ENCODE data around the gene PAH.

The PAH gene

GRCh38 chr12:102946042-102946441 is 29.0 kb upstream of the PAH start:
- H3K4me3 ChIP-seq (ENCODE audit: low read length), result no peak overlapping the region
- H3K4me2 ChIP-seq (ENCODE audit: low read length), result no peak overlapping the region
- H3K27me3 ChIP-seq (ENCODE audit: control insufficient read depth, insufficient read depth, low read length), result peaks cover 20% of the 10 kb centered on the region
- H3K4me1 ChIP-seq (ENCODE audit: control insufficient read depth, insufficient read depth, low read length), result no peaks in the 10 kb centered on the region
- H3K9ac ChIP-seq (ENCODE audit: low read depth, low read length), result no peak overlapping the region
- no peaks in the 10 kb centered on the region for H3K36me3 ChIP-seq (ENCODE audit: insufficient read depth, low read length)
- H3K9me3 ChIP-seq (replicated peaks; ENCODE audit: low read length), result no peaks in the 10 kb centered on the region

DNA sequence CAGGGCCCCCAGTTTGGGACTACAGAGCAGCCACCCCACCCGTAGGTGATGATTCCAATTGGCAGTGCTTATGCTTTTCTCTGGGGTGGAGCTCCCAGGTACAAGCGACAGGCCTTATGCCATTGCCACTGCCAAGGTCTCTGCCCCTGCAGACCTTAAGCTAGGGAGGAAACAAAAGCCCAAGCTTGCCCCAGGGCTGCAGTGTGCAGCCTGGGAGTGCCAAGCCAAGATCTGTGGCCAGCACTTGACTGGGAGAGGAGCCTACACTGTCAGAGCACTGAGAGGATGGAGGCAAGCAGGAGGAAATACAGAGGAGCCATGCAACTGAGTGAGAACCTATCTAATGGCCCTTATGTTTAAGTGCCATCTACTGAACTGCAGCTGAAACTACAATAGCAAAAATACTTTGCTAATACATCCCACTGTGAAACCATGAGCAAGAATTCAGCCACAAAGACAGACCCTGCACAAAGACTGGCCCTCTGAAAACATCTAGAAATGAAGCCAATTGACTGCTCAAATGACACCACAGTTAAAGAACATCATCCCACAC is 22.7 kb upstream of the PAH start:
- Histone ChIP-seq H3K36me3 (ENCODE audit: insufficient read depth, low read length) (no peaks in the 10 kb centered on the region), H3K4me3 (ENCODE audit: low read length) (no peak overlapping the region), H3K4me2 (ENCODE audit: low read length) (no peak overlapping the region), H3K9me3 (replicated peaks; ENCODE audit: low read length) (no peaks in the 10 kb centered on the region), H3K4me1 (ENCODE audit: control insufficient read depth, insufficient read depth, low read length) (no peaks in the 10 kb centered on the region), H3K9ac (ENCODE audit: low read depth, low read length) (no peak overlapping the region), H3K27me3 (ENCODE audit: control insufficient read depth, insufficient read depth, low read length) (no peaks in the 10 kb centered on the region)

DNA sequence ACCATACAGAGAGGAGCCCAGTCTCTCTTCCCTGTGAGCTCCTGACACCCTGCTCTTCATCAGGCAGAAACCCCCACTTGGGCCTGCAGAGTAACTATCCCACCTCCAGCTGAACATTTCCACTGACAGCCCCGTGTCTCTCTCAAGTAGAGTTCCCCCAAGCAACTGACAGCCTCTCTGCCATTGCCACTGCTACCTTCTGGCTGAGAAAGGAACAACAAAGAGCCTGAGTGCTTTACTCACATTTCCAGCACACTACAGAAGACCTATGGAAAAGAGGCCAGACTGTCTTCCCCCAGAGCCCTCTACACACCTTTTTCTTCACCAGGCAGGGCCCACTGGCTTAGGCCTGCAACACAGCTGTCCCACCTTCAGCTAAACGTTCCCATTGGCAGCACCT is 22.0 kb upstream of the PAH start:
- no peak overlapping the region for H3K4me3 ChIP-seq (ENCODE audit: low read length)
- no peak overlapping the region for H3K9ac ChIP-seq (ENCODE audit: low read depth, low read length)
- H3K36me3 ChIP-seq (ENCODE audit: insufficient read depth, low read length), result no peaks in the 10 kb centered on the region
- no peaks in the 10 kb centered on the region for H3K27me3 ChIP-seq (ENCODE audit: control insufficient read depth, insufficient read depth, low read length)
- no peak overlapping the region for H3K4me2 ChIP-seq (ENCODE audit: low read length)
- no peaks in the 10 kb centered on the region for H3K9me3 ChIP-seq (replicated peaks; ENCODE audit: low read length)
- no peaks in the 10 kb centered on the region for H3K4me1 ChIP-seq (ENCODE audit: control insufficient read depth, insufficient read depth, low read length)

- no peaks in the 10 kb centered on the region for H3K36me3 ChIP-seq (ENCODE audit: insufficient read depth, low read length)
- no peak overlapping the region for H3K9ac ChIP-seq (ENCODE audit: low read depth, low read length)
- no peak overlapping the region for H3K4me3 ChIP-seq (ENCODE audit: low read length)
- no peaks in the 10 kb centered on the region for H3K9me3 ChIP-seq (replicated peaks; ENCODE audit: low read length)
- H3K4me2 ChIP-seq (ENCODE audit: low read length), result no peak overlapping the region
- H3K27me3 ChIP-seq (ENCODE audit: control insufficient read depth, insufficient read depth, low read length), result no peaks in the 10 kb centered on the region
- no peaks in the 10 kb centered on the region for H3K4me1 ChIP-seq (ENCODE audit: control insufficient read depth, insufficient read depth, low read length)
Observed at GRCh38 chr12:102933168-102933567, 16.1 kb upstream of the PAH start.

DNA sequence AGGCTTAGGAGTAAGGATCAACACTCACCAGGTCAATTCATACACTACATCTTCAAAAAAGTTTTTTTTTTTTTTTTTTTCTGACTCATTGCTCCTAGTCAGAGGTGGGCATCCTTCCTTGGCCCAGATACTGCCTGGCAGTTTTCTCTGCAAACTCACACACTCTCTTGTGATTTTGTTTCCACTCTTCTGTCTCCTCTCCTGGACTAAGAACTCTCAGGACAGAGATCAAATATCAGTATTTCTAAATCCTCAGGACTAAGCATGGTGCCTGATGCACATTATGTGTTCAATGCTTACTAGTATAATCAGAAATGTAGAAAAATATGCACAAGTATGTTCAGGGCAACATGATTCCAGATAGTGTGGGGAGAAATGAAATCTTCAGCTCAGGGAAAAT is 10.2 kb upstream of the PAH start:
- Histone ChIP-seq H3K27me3 (ENCODE audit: control insufficient read depth, insufficient read depth, low read length) (no peaks in the 10 kb centered on the region), H3K4me3 (ENCODE audit: low read length) (no peak overlapping the region), H3K4me1 (ENCODE audit: control insufficient read depth, insufficient read depth, low read length) (no peaks in the 10 kb centered on the region), H3K9me3 (replicated peaks; ENCODE audit: low read length) (peaks cover 4% of the 10 kb centered on the region), H3K4me2 (ENCODE audit: low read length) (no peak overlapping the region), H3K36me3 (ENCODE audit: insufficient read depth, low read length) (no peaks in the 10 kb centered on the region), H3K9ac (ENCODE audit: low read depth, low read length) (no peak overlapping the region)

GRCh38 chr12:102921240-102921639 is 4.2 kb upstream of the PAH start:
- no peaks in the 10 kb centered on the region for H3K27me3 ChIP-seq (ENCODE audit: control insufficient read depth, insufficient read depth, low read length)
- peaks cover 4% of the 10 kb centered on the region for H3K9me3 ChIP-seq (replicated peaks; ENCODE audit: low read length)
- no peak overlapping the region for H3K4me3 ChIP-seq (ENCODE audit: low read length)
- no peaks in the 10 kb centered on the region for H3K36me3 ChIP-seq (ENCODE audit: insufficient read depth, low read length)
- H3K4me2 ChIP-seq (ENCODE audit: low read length), result no peak overlapping the region
- no peak overlapping the region for H3K9ac ChIP-seq (ENCODE audit: low read depth, low read length)
- no peaks in the 10 kb centered on the region for H3K4me1 ChIP-seq (ENCODE audit: control insufficient read depth, insufficient read depth, low read length)

GRCh38 chr12:102920271-102920670 is 3.2 kb upstream of the PAH start:
- Histone ChIP-seq H3K9ac (ENCODE audit: low read depth, low read length) (no peak overlapping the region), H3K9me3 (replicated peaks; ENCODE audit: low read length) (peaks cover 4% of the 10 kb centered on the region), H3K4me2 (ENCODE audit: low read length) (no peak overlapping the region), H3K27me3 (ENCODE audit: control insufficient read depth, insufficient read depth, low read length) (no peaks in the 10 kb centered on the region), H3K36me3 (ENCODE audit: insufficient read depth, low read length) (no peaks in the 10 kb centered on the region), H3K4me1 (ENCODE audit: control insufficient read depth, insufficient read depth, low read length) (no peaks in the 10 kb centered on the region), H3K4me3 (ENCODE audit: low read length) (no peak overlapping the region)

- H3K4me2 ChIP-seq (ENCODE audit: low read length), result no peak overlapping the region
- H3K9me3 ChIP-seq (replicated peaks; ENCODE audit: low read length), result peaks cover 4% of the 10 kb centered on the region
- H3K4me3 ChIP-seq (ENCODE audit: low read length), result no peak overlapping the region
- no peak overlapping the region for H3K9ac ChIP-seq (ENCODE audit: low read depth, low read length)
- H3K4me1 ChIP-seq (ENCODE audit: control insufficient read depth, insufficient read depth, low read length), result no peaks in the 10 kb centered on the region
- no peaks in the 10 kb centered on the region for H3K36me3 ChIP-seq (ENCODE audit: insufficient read depth, low read length)
- H3K27me3 ChIP-seq (ENCODE audit: control insufficient read depth, insufficient read depth, low read length), result no peaks in the 10 kb centered on the region
Observed at GRCh38 chr12:102918840-102919239, 1.8 kb upstream of the PAH start.

- Histone ChIP-seq H3K9ac (ENCODE audit: low read depth, low read length) (no peak overlapping the region), H3K9me3 (replicated peaks; ENCODE audit: low read length) (no peaks in the 10 kb centered on the region), H3K36me3 (ENCODE audit: insufficient read depth, low read length) (no peaks in the 10 kb centered on the region), H3K27me3 (ENCODE audit: control insufficient read depth, insufficient read depth, low read length) (no peaks in the 10 kb centered on the region), H3K4me2 (ENCODE audit: low read length) (no peak overlapping the region), H3K4me1 (ENCODE audit: control insufficient read depth, insufficient read depth, low read length) (no peaks in the 10 kb centered on the region), H3K4me3 (ENCODE audit: low read length) (no peak overlapping the region)
Observed at GRCh38 chr12:102916252-102917025, 605 bp downstream of the PAH start.

DNA sequence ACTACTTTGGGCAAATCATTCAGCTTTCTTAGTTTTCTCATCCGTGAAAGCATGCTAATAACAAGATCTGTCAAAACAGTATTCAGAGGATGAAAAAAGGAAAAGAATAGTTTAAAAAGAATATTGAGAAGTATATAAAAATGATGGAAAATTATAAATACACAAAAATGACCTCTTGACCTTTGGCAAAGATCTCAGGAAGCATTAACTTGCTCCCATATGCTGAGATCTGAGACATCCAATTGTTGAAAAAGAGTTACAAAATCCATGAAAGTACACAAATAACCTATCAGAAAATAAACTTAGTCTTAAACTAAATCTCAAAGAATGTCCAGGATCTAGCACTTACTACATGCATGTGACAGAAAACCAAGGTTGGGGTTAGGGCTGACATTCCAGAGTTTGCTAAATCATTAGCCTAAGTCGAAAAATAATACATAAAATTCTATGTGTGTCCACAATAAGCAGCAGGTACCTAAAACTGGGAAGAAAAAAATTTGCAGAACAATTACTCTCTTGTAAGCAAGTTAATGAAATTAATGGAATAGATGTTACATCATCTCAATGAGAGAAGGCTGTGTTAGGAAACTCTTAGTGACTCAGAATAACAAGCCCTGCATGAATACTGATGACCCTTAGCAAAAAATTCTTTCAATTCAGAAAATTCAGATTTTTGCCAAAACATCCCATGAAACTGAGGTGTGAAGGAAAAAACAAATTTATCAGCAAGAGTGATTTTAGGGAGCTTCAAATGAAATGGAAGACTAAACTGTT is 3.4 kb downstream of the PAH start:
- H3K36me3 ChIP-seq (ENCODE audit: insufficient read depth, low read length), result no peaks in the 10 kb centered on the region
- H3K4me1 ChIP-seq (ENCODE audit: control insufficient read depth, insufficient read depth, low read length), result no peaks in the 10 kb centered on the region
- no peak overlapping the region for H3K4me2 ChIP-seq (ENCODE audit: low read length)
- H3K27me3 ChIP-seq (ENCODE audit: control insufficient read depth, insufficient read depth, low read length), result no peaks in the 10 kb centered on the region
- H3K9me3 ChIP-seq (replicated peaks; ENCODE audit: low read length), result no peaks in the 10 kb centered on the region
- H3K9ac ChIP-seq (ENCODE audit: low read depth, low read length), result no peak overlapping the region
- H3K4me3 ChIP-seq (ENCODE audit: low read length), result no peak overlapping the region

DNA sequence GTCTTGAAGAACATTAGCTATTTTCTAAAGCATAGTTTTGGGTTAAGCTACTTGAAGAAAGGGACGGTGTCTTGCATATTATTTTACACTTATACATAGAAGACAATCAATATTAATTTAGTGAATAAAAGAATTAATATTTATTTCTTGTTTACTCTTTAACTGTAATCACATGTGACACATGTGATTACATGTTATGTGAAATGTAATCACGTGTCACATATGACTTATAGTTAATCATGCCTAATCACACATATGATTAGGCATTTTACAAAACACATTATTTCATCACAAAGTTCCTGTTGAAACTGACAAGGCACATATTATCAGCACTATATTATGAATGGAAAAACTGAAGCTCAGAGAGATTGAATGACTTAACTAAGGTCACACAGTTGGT is 4.8 kb downstream of the PAH start:
- Histone ChIP-seq H3K4me1 (ENCODE audit: control insufficient read depth, insufficient read depth, low read length) (no peaks in the 10 kb centered on the region), H3K27me3 (ENCODE audit: control insufficient read depth, insufficient read depth, low read length) (no peaks in the 10 kb centered on the region), H3K9me3 (replicated peaks; ENCODE audit: low read length) (no peaks in the 10 kb centered on the region), H3K9ac (ENCODE audit: low read depth, low read length) (no peak overlapping the region), H3K4me2 (ENCODE audit: low read length) (no peak overlapping the region), H3K4me3 (ENCODE audit: low read length) (no peak overlapping the region), H3K36me3 (ENCODE audit: insufficient read depth, low read length) (no peaks in the 10 kb centered on the region)
